H9 (cell line): Measurements from ENCODE around the gene HHAT. TPM values are rescaled to one million over a fixed set of nuclear protein-coding genes. Genes with fewer than 3 reads are reported as not detected.

ENCODE experiments used
- DNase-seq: peaks from one replicate; pipeline ENCODE4 v3.0.0-alpha.2; 2017
- H2AFZ ChIP-seq: one replicate; pipeline ENCODE4 v1.6.1; 2013; ENCODE audit warnings: mild to moderate bottlenecking, low read length, control low read depth, moderate library complexity
- H2AK5ac ChIP-seq: 2 replicates; pipeline ENCODE4 v1.6.1; 2013; ENCODE audit warnings: low read length, control low read depth, mixed read lengths; ENCODE audit not compliant: insufficient read length
- H2BK120ac ChIP-seq: one replicate; pipeline ENCODE4 v1.6.1; 2013; ENCODE audit warnings: low read depth, mild to moderate bottlenecking, low read length, control low read depth, inconsistent platforms; ENCODE audit not compliant: poor library complexity, severe bottlenecking
- H2BK12ac ChIP-seq: 2 replicates; pipeline ENCODE4 v1.6.1; 2013; ENCODE audit warnings: low read length, control low read depth, mixed read lengths, low read depth; ENCODE audit not compliant: insufficient read length
- H2BK15ac ChIP-seq: 2 replicates; pipeline ENCODE4 v1.6.1; 2013; ENCODE audit warnings: low read depth, low read length, control low read depth
- H2BK20ac ChIP-seq: one replicate; pipeline ENCODE4 v1.6.1; 2013; ENCODE audit warnings: low read depth, mild to moderate bottlenecking, low read length, control low read depth, inconsistent platforms; ENCODE audit not compliant: poor library complexity, severe bottlenecking
- H2BK5ac ChIP-seq: 2 replicates; pipeline ENCODE4 v1.6.1; 2013; ENCODE audit warnings: low read length, control low read depth, mixed read lengths; ENCODE audit not compliant: insufficient read length
- H3K14ac ChIP-seq: 2 replicates; pipeline ENCODE4 v1.6.1; 2013; ENCODE audit warnings: low read length, control low read depth; ENCODE audit not compliant: insufficient read depth
- H3K18ac ChIP-seq: 2 replicates; pipeline ENCODE4 v1.6.1; 2013; ENCODE audit warnings: low read depth, mild to moderate bottlenecking, mixed read lengths, low read length, control low read depth; ENCODE audit not compliant: insufficient read length
- H3K23ac ChIP-seq: 2 replicates; pipeline ENCODE4 v1.6.1; 2013; ENCODE audit warnings: low read length, control low read depth, mixed read lengths, low read depth; ENCODE audit not compliant: insufficient read length
- H3K23me2 ChIP-seq: 2 replicates; pipeline ENCODE4 v1.6.1; 2013; ENCODE audit warnings: low read depth, mild to moderate bottlenecking, mixed read lengths, low read length, control low read depth; ENCODE audit not compliant: insufficient read length, poor library complexity, severe bottlenecking
- H3K27ac ChIP-seq: 2 replicates; pipeline ENCODE4 v1.5.1; 2013; ENCODE audit warnings: low read length, control low read depth, mixed read lengths, low read depth; ENCODE audit not compliant: insufficient read length
- H3K27me3 ChIP-seq: 2 replicates; pipeline ENCODE4 v1.6.1; 2013; ENCODE audit warnings: low read length, control low read depth, inconsistent platforms; ENCODE audit not compliant: insufficient read depth
- H3K4ac ChIP-seq: 2 replicates; pipeline ENCODE4 v1.6.1; 2013; ENCODE audit warnings: low read depth, mild to moderate bottlenecking, control low read depth, inconsistent platforms, low read length, moderate library complexity
- H3K4me1 ChIP-seq: 2 replicates; pipeline ENCODE4 v1.6.1; 2013; ENCODE audit warnings: low read length, control low read depth, inconsistent platforms; ENCODE audit not compliant: insufficient read depth
- H3K4me2 ChIP-seq: 2 replicates; pipeline ENCODE4 v1.6.1; 2013; ENCODE audit warnings: low read length, control low read depth, mixed read lengths; ENCODE audit not compliant: insufficient read length, insufficient read depth
- H3K56ac ChIP-seq: 2 replicates; pipeline ENCODE4 v1.6.1; 2013; ENCODE audit warnings: low read depth, mild to moderate bottlenecking, mixed read lengths, low read length, control low read depth; ENCODE audit not compliant: insufficient read length
- H3K79me1 ChIP-seq: 2 replicates; pipeline ENCODE4 v1.6.1; 2013; ENCODE audit warnings: low read depth, mild to moderate bottlenecking, moderate library complexity, low read length, control low read depth, inconsistent platforms; ENCODE audit not compliant: insufficient read depth, poor library complexity, severe bottlenecking
- H3K79me2 ChIP-seq: 2 replicates; pipeline ENCODE4 v1.6.1; 2013; ENCODE audit warnings: low read length, control low read depth, inconsistent platforms; ENCODE audit not compliant: insufficient read depth
- H3K9ac ChIP-seq: 2 replicates; pipeline ENCODE4 v1.6.1; 2013; ENCODE audit warnings: low read length, control low read depth, mixed read lengths; ENCODE audit not compliant: insufficient read length; ENCODE audit errors: extremely low read depth
- H3K9me3 ChIP-seq: one replicate; pipeline ENCODE4 v1.6.1; 2013; ENCODE audit warnings: low read depth, low read length, inconsistent platforms; ENCODE audit not compliant: control insufficient read depth
- H3T11ph ChIP-seq: one replicate; pipeline ENCODE4 v1.6.1; 2013; ENCODE audit warnings: mild to moderate bottlenecking, low read length, control low read depth, inconsistent platforms
- H4K20me1 ChIP-seq: one replicate; pipeline ENCODE4 v1.6.1; 2013; ENCODE audit not compliant: control insufficient read depth, insufficient read length, insufficient read depth
- H4K5ac ChIP-seq: 2 replicates; pipeline ENCODE4 v1.6.1; 2013; ENCODE audit warnings: low read depth, mild to moderate bottlenecking, mixed read lengths, low read length, control low read depth; ENCODE audit not compliant: insufficient read length
- H4K8ac ChIP-seq: replicated peaks from 2 replicates; pipeline ENCODE4 v1.6.1; 2013; ENCODE audit warnings: low read length, control low read depth, mixed read lengths, low read depth; ENCODE audit not compliant: insufficient read length
- H4K91ac ChIP-seq: 2 replicates; pipeline ENCODE4 v1.6.1; 2013; ENCODE audit warnings: low read depth, mild to moderate bottlenecking, moderate library complexity, mixed read lengths, low read length, control low read depth; ENCODE audit not compliant: insufficient read length
- H3K27ac Mint-ChIP-seq, 3 experiments: 2 replicates in 2 of 3; 3 replicates in 1 of 3; pipeline ENCODE4 v1.8.0; 2020 to 2021; ENCODE audit warnings: mixed read lengths in 3 of 3, mild to moderate bottlenecking in 1 of 3, moderate library complexity in 1 of 3
- H3K27me3 Mint-ChIP-seq: 2 replicates; pipeline ENCODE4 v1.8.0; 2021; ENCODE audit warnings: low read depth, mild to moderate bottlenecking, moderate library complexity, mixed read lengths
- H3K36me3 Mint-ChIP-seq, 3 experiments: 2 replicates in 2 of 3; 3 replicates in 1 of 3; pipeline ENCODE4 v1.8.0; 2020 to 2021; ENCODE audit warnings: low read depth in 3 of 3, mixed read lengths in 3 of 3; ENCODE audit not compliant: insufficient read depth in 1 of 3
- H3K4me1 Mint-ChIP-seq, 2 experiments: 2 replicates each; pipeline ENCODE4 v1.8.0; 2020; ENCODE audit warnings: mixed read lengths in 2 of 2
- H3K4me3 Mint-ChIP-seq, 2 experiments: 2 replicates in 1 of 2; 3 replicates in 1 of 2; pipeline ENCODE4 v1.8.0; 2020 to 2021; ENCODE audit warnings: mild to moderate bottlenecking in 2 of 2, mixed read lengths in 2 of 2, moderate library complexity in 1 of 2
- H3K9me3 Mint-ChIP-seq, 2 experiments: 2 replicates in 1 of 2; 3 replicates in 1 of 2; pipeline ENCODE4 v1.8.0; 2020; ENCODE audit warnings: mild to moderate bottlenecking in 2 of 2, mixed read lengths in 2 of 2, moderate library complexity in 1 of 2
- CTCF ChIP-seq: fragments of 200-600 bp; sonication (generic); conservative IDR thresholded peaks from 3 replicates; pipeline ENCODE4 v1.8.0; 2021; ENCODE audit warnings: antibody characterized with exemption, mild to moderate bottlenecking
- WGBS: extraction: QIAGEN DNeasy Blood & Tissue Kit; methylation state at CpG from one replicate; pipeline ENCODE4 v1.1.7; 2013; ENCODE audit warnings: missing lambda C conversion rate, low lambda C conversion rate, mixed read lengths; ENCODE audit not compliant: insufficient read length; ENCODE audit errors: extremely low coverage; 5-methylcytosine and 5-hydroxymethylcytosine counted together
- total RNA-seq: library from RNA; stranded (reverse); gene quantifications from 2 replicates; pipeline ENCODE4 v1.2.1, GENCODE V29; 2021

HHAT gene
- total RNA-seq, 1 experiment from 2014 or later: 0.48 TPM

GRCh38 chr1:210366767-210367166 is 38.1 kb downstream of the HHAT start:
- no peak overlapping the region for H2BK15ac ChIP-seq
- H3K4me1 ChIP-seq: peaks cover 11% of the 10 kb centered on the region; the same call in 1 of the 2 replicates
- Mint-ChIP-seq H3K27ac (no peak overlapping the region; a peak in 2 of 7 replicates), H3K27me3 (peaks cover 25% of the 10 kb centered on the region), H3K4me3 (no peak overlapping the region), H3K9me3 (no peaks in the 10 kb centered on the region; a peak in 2 of 5 replicates), H3K4me1 (peaks cover 42 to 46% of the 10 kb centered on the region in 2 experiments), H3K36me3 (no peaks in the 10 kb centered on the region)
- no peak overlapping the region for H3T11ph ChIP-seq
- no peak overlapping the region for H2AK5ac ChIP-seq
- WGBS: no CpG with 5 or more reads among the region's 6 CpGs
- H4K8ac ChIP-seq: no peak overlapping the region
- H3K9me3 ChIP-seq: no peaks in the 10 kb centered on the region
- H3K4ac ChIP-seq: no peak overlapping the region
- H3K79me2 ChIP-seq: no peaks in the 10 kb centered on the region
- peak; percentile 34 for DNase-seq
- H3K27me3 ChIP-seq: no peaks in the 10 kb centered on the region; the same call in 1 of the 2 replicates
- no peak for TF ChIP-seq CTCF
- H3K23ac ChIP-seq: no peak overlapping the region
- peak overlapping the region; percentile 7 for H3K18ac ChIP-seq
- H2AFZ ChIP-seq: no peak overlapping the region
- H4K91ac ChIP-seq: no peak overlapping the region
- no peak overlapping the region for H2BK20ac ChIP-seq
- H4K20me1 ChIP-seq: no peaks in the 10 kb centered on the region
- H3K56ac ChIP-seq: no peak overlapping the region
- H2BK12ac ChIP-seq: no peak overlapping the region
- H3K4me2 ChIP-seq: no peak overlapping the region
- H3K27ac ChIP-seq: no peak overlapping the region
- no peak overlapping the region for H2BK5ac ChIP-seq
- H3K14ac ChIP-seq: no peak overlapping the region; the same call in 1 of the 2 replicates
- H3K23me2 ChIP-seq: no peaks in the 10 kb centered on the region
- no peaks in the 10 kb centered on the region for H3K79me1 ChIP-seq
- no peak overlapping the region for H2BK120ac ChIP-seq
- H3K9ac ChIP-seq: no peak overlapping the region
- H4K5ac ChIP-seq: no peak overlapping the region
